GM20431 (cell line): ENCODE measurements around the gene AFF1.

ENCODE experiments used
- in situ Hi-C: fragments of 300-500 bp; cut with MseI, MboI; formaldehyde crosslinking; loops from one replicate; pipeline ENCODE4 v1.15.0; 2020; ENCODE audit warnings: low sequenced_read_pairs; ENCODE audit not compliant: unreplicated experiment

Gene AFF1

DNA sequence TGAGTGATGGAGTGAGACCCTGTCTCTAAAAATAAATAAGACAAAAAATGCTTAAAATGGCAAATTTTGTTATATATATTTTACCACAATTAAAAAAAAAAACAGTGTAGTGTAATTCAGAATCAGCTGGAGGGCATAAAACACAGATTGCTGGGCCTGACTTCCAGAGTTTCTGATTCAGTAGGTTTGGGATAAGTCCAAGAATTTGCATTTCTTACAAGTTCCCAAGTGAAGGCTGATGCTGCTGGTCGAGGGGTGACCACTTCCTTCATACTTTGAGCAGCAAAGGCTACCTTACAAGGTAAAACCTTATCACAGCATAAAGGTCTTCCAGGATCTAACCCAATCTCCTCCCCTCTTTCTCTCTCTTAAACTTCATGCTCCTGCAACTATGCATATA is 244.9 kb downstream of the AFF1 start:
- in situ Hi-C loops: no loop called here

DNA sequence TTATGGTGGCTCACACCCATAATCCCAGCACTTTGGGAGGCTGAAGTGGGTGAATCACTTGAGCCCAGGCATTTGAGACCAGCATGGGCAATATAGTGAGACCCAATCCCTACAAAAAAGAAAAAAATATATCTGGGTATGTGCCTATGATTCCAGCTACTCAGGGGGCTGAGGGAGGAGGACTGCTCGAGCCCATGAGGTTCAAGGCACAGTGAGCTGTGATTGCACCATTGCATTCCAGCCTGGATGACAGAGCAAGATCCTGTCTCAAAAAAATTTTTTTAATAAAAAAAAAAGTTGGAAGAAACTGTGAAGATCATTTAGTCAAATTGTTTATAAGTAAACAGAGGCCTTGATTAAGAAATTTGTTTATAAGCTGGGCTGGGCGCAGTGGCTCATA is 246.0 kb downstream of the AFF1 start:
- in situ Hi-C loops: no loop called here

DNA sequence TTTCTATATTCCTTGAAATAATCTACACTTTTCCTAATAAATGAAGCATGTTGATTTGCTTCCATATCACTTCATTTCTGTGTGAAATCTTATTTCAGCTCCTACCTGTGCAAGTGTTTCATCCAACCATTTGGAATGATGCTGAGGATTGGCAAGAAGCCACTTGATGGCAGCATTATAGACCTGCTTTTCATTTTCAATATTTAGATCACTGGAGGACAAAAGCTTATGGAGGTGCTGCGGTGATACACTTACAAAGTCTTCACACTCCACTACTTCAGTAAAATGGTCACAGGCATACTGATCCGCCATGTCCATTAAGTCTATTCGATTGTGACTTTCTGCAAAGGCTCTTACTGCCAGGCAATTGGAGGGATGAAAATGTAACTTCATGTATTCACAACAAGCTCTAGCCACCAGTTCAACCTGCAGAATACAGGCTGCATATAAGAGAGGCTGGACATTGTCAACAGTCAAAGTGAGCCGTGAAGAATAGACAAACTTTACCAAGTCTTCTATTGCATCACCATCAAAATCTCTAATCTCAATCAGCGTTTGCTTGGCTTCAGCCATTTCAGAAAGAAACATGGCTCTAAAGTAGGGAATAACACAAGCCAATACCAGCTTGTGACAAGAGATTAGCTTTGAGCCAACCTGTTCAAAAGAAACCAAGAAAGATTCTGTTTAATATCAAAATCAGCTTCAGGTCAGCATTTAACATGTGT is 250.5 kb downstream of the AFF1 start:
- in situ Hi-C loops: no loop called here

DNA sequence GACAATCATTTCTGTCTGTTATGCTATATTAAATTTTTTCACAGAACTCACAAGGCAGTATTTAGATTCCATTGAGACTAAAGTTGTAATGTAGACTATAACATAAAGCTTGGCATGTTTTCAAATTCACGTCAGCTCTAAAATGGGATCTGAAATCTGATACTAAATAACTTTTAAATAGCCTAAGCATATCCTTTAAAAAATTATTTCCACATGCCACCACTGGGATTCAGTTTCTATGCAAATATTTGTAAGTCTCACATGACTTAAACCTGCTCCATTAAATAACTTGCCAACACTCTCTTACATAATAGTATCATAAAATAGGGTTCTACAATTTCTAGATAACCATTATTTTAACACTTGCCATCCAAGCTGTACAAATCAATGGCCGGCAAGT is 253.2 kb downstream of the AFF1 start:
- in situ Hi-C loops: no loop called here

DNA sequence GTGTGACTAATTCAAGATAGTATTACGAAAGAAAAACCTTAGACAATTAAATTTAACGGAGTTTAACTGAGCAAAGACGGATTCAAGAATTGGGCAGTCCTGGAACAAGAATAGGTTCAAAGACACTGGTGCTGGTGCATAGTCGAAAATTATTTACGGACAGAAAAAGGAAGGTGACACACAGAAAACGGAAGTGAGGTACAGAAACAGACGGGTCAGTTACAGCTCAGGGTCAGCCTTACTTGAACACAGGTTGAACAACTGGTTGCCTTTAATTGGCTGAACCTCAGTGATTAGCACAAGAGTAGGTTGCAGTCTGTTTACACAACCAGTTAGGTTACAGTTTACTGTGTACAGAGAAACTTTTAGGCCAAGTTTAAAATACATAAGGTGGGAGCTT is 254.1 kb downstream of the AFF1 start:
- in situ Hi-C loops: no loop called here
